NCI-H146 treated with DMSO at 0.1 percent for 48 hours (cell line): ENCODE measurements around the gene MTHFD2.
"Not testable (repeated sequence)": the region's sequence is repeated elsewhere in the genome, so short reads cannot be mapped to it uniquely, and the experiment has no call there.

Source experiments
- DNase-seq: peaks from one replicate; lab custom pipeline; 2025; ENCODE audit not compliant: unreplicated experiment; lab: John Stamatoyannopoulos, UW

Gene MTHFD2

GRCh38 chr2:74198461-74199274 lies at the start of gene MTHFD2:
Gene MTHFD2 (plus strand): TSS chr2:74198615. CDS start chr2:74198642, 27 bp downstream.
- DNase-seq, result peak; percentile 96

DNA sequence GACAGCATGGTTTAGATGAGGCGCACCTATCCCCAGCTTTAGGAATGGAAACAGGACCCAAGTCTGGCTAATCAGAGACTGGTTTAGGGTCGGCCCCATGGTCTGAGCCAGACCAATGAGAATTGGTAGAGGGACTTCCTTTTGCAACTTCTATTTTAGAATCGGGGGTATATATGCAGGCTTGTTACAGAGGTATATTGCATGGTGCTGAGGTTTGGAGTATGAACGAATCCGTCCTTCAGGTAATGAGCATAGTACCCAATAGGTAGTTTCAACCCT lies 49.2 kb upstream of the MTHFD2 start:
- no peak for DNase-seq

DNA sequence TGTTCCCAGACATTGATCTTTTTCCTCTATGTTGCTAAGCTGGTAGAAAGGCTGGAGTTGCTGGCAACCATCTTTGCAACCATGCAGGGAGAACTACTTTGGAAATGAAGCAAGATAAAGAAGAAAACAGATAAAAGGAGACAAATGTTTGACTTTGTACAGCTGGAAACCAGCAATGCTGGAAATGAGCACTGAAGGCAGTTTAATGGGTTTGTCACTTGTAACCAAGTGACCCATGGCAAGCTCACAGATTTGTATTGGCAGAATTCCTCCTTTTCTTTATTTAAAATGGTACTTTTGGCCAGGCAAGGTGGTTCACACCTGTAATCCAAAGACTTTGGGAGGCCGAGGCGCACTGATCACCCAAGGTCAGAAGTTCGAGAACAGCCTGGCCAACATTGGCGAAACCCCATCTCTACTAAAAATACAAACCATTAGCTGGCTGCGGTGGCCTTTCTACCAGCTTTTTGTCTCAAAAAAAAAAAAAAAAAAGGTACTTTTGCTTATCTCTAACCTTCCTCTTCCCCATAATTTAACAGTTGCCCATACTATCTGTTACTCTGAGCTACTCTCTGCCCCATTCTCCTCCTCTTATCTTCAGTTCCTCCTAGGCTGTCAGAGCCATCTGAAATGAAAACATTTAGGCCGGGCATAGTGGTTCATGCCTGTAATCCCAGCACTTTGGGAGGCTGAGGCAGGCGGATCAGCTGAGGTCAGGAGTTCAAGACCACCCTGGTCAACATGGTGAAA lies 48.7 kb upstream of the MTHFD2 start:
- DNase-seq, result no peak

GRCh38 chr2:74152954-74153353 lies 45.5 kb upstream of the MTHFD2 start:
- no peak for DNase-seq

DNA sequence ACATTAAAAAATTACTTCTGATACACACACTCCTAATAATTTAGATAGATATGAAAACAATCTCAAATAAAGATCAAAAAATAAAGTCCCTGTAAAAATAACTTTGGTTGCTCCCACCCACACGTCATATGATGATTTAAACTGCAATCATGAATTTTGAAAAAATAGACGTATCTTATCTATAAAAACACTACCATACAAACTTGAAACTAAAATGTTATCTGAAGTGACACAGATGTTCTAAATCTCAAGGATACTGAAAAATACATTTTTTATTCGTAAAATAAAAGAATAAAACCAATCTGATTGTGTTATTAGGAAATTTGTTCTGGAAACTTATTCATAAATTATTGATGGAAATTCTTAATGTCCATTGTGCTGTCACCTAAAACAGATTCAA lies 42.6 kb upstream of the MTHFD2 start:
- no peak for DNase-seq

DNA sequence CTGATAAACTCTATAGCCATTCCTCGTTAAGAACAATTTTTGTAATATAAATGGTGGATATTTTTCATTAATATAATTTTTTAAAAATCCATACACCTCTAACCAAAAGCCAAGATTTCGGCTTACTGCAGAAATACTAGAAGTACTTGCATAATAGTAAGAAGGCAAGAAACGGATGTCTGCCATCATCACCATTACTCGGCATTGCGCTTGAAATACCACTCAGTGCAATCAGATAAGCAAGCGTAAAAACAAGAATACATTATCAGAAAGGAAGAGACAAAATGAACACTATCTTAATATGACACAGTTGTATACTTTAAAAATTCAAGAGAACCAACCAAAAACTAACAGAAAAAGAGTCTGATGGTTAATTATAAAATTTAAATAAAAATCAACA lies 35.5 kb upstream of the MTHFD2 start:
- no peak for DNase-seq

DNA sequence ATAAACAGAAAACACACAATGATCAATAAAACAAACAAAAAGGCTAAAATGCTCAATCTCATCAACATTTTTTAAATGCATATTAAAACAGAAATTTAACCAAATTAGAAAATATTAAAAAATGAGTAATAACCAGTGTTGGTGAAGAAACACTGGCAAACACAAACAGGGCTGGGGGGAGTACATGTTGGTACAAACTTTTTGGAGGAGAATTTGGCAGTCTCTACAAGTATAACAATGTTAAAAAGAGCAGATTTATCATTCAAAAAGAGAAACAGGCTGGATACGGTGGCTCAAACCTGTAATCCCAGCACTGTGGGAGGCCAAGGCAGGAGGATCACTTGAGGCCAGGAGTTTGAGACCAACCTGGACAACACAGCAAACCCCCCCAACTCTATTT lies 33.7 kb upstream of the MTHFD2 start:
- DNase-seq, result no peak

DNA sequence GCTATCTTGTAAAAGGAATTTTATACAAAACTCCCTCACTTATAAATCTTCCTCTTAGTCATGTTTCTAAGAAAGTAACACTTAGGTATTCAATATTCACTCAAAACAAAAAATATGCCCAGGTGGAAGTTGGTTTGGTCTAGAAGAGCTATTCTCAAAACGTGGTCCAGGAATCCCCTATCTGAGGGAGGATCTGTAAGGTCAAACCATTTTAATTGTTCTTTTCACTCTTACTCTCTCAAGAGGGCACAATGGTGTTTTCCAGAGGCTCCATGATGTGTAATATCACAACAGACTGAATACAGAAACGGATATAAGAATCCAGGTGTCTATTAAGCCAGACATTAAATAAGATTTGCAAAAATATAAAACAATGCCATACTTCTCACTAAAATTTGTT lies 29.7 kb upstream of the MTHFD2 start:
- no peak for DNase-seq

DNA sequence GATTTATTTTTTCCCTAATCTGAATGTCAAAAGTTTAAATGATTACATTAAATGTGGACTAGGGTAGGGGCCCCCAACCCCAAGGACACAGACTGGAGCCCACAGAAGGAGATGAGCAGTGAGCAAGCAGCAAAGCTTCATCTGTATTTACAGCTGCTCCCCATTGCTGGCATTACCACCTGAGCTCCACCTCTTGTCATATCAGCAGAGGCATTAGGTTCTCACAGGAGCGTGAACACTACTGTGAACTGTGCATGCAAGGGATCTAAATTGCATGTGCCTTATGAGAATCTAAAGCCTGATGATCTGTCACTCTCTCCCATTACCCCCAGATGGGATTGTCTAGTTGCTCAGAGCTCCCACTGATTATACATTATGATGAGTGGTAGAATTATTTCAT lies 23.5 kb upstream of the MTHFD2 start:
- DNase-seq, result no peak

- DNase-seq, result no peak
These were observed 20.7 kb upstream of the MTHFD2 start for GRCh38 chr2:74177696-74178095.

- peak; percentile 97 for DNase-seq
These were observed 20.0 kb upstream of the MTHFD2 start, which contains the start of gene MOB1A for GRCh38 chr2:74178211-74179062. Gene MOB1A (minus strand): TSS chr2:74178879. CDS start chr2:74178674, 205 bp downstream.

DNA sequence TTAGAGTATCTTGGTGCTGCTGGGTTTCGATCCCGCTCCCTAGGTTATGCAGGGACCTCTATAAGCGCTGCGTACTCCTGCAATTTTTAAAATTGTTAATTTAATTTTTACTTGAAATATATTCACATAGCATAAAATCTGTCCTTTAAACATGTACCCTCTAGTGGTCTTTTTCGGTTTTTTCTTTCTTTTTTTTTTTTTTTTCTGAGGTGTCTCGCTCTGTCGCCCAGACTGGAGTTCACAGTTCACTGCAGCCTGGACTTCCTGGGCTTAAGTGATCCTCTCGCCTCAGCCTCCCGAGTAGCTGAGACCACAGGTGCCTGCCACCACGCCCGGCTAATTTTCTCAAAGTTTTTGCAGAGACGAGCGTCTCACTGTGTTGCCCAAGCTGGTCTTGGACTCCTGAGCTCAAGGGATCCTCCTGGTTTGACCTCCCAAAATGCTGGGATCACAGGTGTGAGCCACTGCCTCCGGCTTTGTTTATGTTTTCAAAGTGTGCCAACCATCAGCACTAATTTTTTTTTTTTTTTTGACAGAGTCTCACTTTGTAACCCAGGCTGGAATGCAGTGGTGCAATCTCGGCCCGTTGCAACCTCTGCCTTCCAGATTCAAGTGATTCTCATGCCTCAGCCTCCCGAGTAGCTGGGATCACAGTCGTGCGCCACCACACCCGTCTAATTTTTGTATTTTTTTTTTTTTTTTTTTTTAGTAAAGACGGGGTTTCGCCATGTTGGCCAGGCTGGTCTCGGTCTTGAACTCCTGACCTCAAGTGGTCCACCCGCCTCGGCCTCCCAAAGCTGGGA lies 19.2 kb upstream of the MTHFD2 start:
- no peak for DNase-seq

DNA sequence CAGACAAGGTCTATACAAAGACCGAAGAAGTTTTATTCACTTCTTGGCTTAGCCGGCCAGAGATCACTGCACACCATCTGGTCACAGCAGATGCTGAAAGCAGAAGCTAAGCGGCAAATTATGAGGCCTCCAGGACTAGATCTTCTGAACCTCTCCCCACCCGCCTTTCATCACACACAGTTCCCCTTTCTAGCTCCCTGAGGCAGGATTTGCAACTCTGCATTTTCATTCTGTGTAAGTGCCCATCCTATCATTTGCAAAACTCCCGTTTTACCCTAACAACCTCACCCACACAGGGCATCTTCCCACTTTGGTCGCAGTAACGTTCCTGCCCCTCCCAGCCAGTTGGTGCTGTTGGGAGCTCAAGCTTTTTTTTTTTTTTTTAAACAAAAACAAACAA lies 16.7 kb upstream of the MTHFD2 start:
- DNase-seq, result peak; percentile 20

GRCh38 chr2:74183878-74184277 lies 14.5 kb upstream of the MTHFD2 start:
- DNase-seq, result no peak

- DNase-seq, result no peak
These were observed 12.4 kb upstream of the MTHFD2 start for GRCh38 chr2:74186038-74186437.

GRCh38 chr2:74186706-74187105 lies 11.7 kb upstream of the MTHFD2 start:
- DNase-seq, result not testable (repeated sequence)

GRCh38 chr2:74188018-74188601 lies 10.3 kb upstream of the MTHFD2 start:
- peak; percentile 5 for DNase-seq

- no peak for DNase-seq
These were observed 9.7 kb upstream of the MTHFD2 start for GRCh38 chr2:74188696-74189095.

DNA sequence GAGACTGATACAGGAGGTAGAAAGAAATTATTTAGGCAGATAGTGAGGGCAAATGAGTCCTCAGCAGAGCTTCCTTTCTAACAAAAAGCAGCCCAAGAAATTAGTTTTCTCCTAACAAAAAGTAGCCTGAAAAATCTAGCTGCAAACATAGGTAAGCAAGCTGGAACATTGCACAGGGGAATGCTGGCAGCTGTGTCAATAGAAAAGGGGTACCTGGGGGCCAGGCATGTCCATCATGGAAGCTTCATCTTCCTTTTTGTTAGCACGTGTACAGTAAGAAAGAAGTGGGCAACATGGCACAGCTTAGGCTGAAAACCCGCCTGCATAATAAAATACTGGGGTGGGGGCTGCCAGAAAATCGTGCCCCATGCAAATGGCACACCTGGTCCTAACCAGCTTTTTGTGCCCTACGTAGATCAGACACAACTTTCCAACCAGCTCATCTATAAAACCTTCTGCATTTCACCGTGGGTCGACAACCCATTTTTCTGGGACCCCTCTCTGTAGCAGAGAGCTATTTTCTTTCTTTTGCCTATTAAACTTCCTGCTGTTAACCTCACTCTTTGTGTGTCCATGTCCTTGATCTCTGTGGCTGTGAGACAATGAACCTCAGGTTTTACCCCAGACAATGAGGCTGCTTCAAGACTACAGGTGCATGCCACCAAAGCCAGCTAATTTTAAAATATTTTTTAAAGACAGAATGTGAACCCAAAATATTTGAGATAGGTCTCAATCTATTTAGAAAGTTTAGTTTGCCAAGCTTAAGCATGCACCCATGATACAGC lies 6.6 kb upstream of the MTHFD2 start:
- DNase-seq, result peak; percentile 63

- no peak for DNase-seq
These were observed 3.6 kb upstream of the MTHFD2 start for GRCh38 chr2:74194799-74195198.
